Measurements from ENCODE around the gene OVOL1.
A peak's percentile ranks its signal among the peaks of the same experiment; 100 is the strongest.

The OVOL1 gene

GRCh38 chr11:65843811-65844210 is 56.9 kb downstream of the OVOL1 start:
- TF ChIP-seq, protein P1, sequence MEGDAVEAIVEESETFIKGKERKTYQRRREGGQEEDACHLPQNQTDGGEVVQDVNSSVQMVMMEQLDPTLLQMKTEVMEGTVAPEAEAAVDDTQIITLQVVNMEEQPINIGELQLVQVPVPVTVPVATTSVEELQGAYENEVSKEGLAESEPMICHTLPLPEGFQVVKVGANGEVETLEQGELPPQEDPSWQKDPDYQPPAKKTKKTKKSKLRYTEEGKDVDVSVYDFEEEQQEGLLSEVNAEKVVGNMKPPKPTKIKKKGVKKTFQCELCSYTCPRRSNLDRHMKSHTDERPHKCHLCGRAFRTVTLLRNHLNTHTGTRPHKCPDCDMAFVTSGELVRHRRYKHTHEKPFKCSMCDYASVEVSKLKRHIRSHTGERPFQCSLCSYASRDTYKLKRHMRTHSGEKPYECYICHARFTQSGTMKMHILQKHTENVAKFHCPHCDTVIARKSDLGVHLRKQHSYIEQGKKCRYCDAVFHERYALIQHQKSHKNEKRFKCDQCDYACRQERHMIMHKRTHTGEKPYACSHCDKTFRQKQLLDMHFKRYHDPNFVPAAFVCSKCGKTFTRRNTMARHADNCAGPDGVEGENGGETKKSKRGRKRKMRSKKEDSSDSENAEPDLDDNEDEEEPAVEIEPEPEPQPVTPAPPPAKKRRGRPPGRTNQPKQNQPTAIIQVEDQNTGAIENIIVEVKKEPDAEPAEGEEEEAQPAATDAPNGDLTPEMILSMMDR (conservative IDR thresholded peaks at IDR 0.05), result no peak
- H3K27ac ChIP-seq, result peak overlapping the region; percentile 60

DNA sequence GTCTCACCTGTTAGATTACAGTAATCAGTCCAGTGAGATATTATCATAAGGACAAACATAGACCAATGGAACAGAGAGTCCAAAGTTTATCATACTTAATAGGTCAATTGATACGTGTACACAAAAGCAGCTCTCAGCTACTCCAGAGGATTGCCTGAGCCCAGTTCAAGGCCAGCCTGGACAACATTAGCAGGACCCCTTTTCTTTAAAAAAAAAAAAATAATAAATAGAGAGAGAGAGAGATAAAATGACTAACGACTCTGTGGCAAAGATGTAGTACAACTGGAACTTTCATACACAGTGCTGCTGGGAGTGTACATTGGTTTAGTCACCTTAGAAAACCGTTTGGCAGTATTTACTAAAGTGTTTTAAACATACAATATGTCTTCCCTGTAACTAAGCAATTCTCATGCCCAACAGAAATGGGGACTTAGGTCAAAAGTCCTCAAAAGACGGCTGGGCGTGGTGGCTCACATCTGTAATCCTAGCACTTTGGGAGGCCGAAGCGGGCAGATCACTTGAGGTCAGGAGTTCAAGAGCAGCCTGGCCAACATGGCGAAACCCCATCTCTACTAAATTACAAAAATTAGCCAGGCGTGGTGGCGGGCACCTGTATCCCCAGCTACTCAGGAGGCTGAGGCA is 57.5 kb downstream of the OVOL1 start:
- peak overlapping the region; percentile 60 for H3K27ac ChIP-seq
- TF ChIP-seq, protein P1 (conservative IDR thresholded peaks at IDR 0.05), result no peak
